ENCODE results near the gene ADAMTS12. TPM values are rescaled to one million over a fixed set of nuclear protein-coding genes. Genes with fewer than 3 reads are reported as not detected.
"Not testable (repeated sequence)": the region's sequence is repeated elsewhere in the genome, so short reads cannot be mapped to it uniquely, and the experiment has no call there.

The ADAMTS12 gene
- total RNA-seq, 1 donor: under 0.01 TPM

GRCh38 chr5:33549982-33550567 lies 341.7 kb downstream of the ADAMTS12 start:
- no peaks in the 10 kb centered on the region for H3K27me3 ChIP-seq (ENCODE audit: insufficient read depth, low read length)
- H3K4me3 ChIP-seq (ENCODE audit: low read length): no peak overlapping the region
- H3K4me1 ChIP-seq (ENCODE audit: insufficient read depth, low read length): no peaks in the 10 kb centered on the region
- no peaks in the 10 kb centered on the region for H3K9me3 ChIP-seq (ENCODE audit: low read depth, low read length)

- not testable (repeated sequence) for H3K27me3 ChIP-seq (ENCODE audit: insufficient read depth, low read length); H3K9me3 ChIP-seq (ENCODE audit: low read depth, low read length); H3K4me3 ChIP-seq (ENCODE audit: low read length); H3K4me1 ChIP-seq (ENCODE audit: insufficient read depth, low read length)
Measured at GRCh38 chr5:33539790-33540189, 352.0 kb downstream of the ADAMTS12 start.

GRCh38 chr5:33539212-33539611 lies 352.6 kb downstream of the ADAMTS12 start:
- Histone ChIP-seq H3K9me3 (ENCODE audit: low read depth, low read length) (no peaks in the 10 kb centered on the region), H3K27me3 (ENCODE audit: insufficient read depth, low read length) (no peaks in the 10 kb centered on the region), H3K4me3 (ENCODE audit: low read length) (no peak overlapping the region), H3K4me1 (ENCODE audit: insufficient read depth, low read length) (no peaks in the 10 kb centered on the region)

GRCh38 chr5:33538201-33538600 lies 353.6 kb downstream of the ADAMTS12 start:
- Histone ChIP-seq H3K27me3 (ENCODE audit: insufficient read depth, low read length) (no peaks in the 10 kb centered on the region), H3K4me3 (ENCODE audit: low read length) (no peak overlapping the region), H3K4me1 (ENCODE audit: insufficient read depth, low read length) (no peaks in the 10 kb centered on the region), H3K9me3 (ENCODE audit: low read depth, low read length) (no peaks in the 10 kb centered on the region)

DNA sequence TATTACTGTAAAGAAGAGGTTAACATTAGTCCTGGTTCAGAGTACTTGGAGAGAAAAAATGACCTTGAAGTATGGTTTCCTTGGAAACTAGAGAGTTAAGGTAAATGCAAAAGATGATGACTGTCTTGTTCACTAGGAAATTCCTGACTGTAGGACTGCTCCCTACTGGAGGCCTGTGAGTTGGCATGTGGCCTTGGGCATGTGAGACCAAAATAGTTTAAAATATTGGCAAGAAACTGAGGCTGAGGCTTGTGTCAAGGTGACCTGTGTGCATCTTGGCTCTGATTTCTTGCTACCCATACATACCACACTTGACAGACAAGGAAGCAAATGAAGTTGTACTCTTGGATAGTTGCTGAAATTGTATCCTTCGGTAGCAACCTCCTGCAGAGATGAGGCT lies 354.6 kb downstream of the ADAMTS12 start:
- Histone ChIP-seq H3K4me1 (ENCODE audit: insufficient read depth, low read length) (no peaks in the 10 kb centered on the region), H3K9me3 (ENCODE audit: low read depth, low read length) (no peaks in the 10 kb centered on the region), H3K4me3 (ENCODE audit: low read length) (no peak overlapping the region), H3K27me3 (ENCODE audit: insufficient read depth, low read length) (no peaks in the 10 kb centered on the region)

- Histone ChIP-seq H3K9me3 (ENCODE audit: low read depth, low read length) (no peaks in the 10 kb centered on the region), H3K27me3 (ENCODE audit: insufficient read depth, low read length) (no peaks in the 10 kb centered on the region), H3K4me3 (ENCODE audit: low read length) (no peak overlapping the region), H3K4me1 (ENCODE audit: insufficient read depth, low read length) (no peaks in the 10 kb centered on the region)
Measured at GRCh38 chr5:33536802-33537201, 355.0 kb downstream of the ADAMTS12 start.

DNA sequence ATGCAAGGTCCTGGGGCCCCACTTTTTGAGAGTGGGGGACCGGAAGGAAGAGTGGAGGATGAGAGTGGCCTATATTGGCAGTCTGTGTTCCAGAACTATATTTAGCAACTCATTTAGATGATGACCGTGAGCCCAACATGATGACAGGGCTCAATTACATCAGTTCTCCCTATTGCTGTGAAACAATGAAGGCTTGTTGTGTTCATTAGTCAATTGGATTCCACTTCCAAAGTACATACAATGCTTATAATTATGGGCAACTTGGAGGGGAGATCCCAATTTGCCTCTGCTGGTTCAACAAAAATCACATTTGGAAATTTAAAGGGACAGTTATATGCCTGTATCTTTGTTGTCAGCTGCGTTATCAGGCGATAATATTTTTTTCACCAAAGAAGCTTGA lies 360.0 kb downstream of the ADAMTS12 start:
- Histone ChIP-seq H3K27me3 (ENCODE audit: insufficient read depth, low read length) (no peaks in the 10 kb centered on the region), H3K4me3 (ENCODE audit: low read length) (no peak overlapping the region), H3K4me1 (ENCODE audit: insufficient read depth, low read length) (no peaks in the 10 kb centered on the region), H3K9me3 (ENCODE audit: low read depth, low read length) (no peaks in the 10 kb centered on the region)

- Histone ChIP-seq H3K4me1 (ENCODE audit: insufficient read depth, low read length) (no peaks in the 10 kb centered on the region), H3K27me3 (ENCODE audit: insufficient read depth, low read length) (no peaks in the 10 kb centered on the region), H3K4me3 (ENCODE audit: low read length) (no peak overlapping the region), H3K9me3 (ENCODE audit: low read depth, low read length) (no peaks in the 10 kb centered on the region)
Measured at GRCh38 chr5:33531037-33531298, 360.8 kb downstream of the ADAMTS12 start.

DNA sequence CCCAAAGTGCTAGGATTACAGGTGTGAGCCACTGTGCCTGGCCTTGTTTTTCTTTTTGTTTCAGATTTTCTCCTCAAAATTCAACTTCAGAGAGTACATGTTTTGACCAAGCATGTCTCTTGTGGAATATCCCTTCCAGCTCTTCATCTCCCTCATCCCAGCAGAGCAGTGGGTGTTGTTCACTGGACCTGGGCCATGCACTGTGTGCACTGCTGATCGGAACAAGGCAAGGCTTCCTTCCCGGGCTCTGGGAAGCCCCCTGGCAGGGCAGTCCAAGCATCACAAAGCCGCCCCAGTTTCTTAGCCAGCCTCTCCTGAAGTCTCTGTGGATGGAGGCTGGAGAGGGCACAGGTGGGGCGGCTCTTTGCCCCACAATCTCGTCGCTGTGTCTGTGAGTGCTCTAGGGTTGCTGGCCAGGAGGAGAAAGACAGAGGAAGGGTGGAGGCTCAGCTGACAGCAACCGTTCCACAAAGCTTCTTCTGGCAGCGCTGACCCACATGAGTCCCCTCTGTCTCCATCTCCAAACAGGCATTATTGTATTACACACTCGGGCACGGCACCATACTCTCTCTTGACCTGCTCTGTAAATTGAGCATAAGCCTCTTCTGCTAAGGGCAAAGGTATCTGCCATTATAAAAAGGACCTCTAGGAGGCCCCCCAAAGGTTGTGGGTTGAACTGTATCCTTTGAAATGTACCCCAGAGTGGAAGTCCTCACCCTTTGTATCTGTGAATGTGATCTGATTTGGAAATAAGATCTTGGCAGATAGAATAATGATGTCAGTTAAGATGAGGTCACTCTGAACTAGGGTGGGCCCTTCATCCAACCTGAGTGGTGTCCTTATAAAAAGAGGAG lies 361.4 kb downstream of the ADAMTS12 start:
- Histone ChIP-seq H3K27me3 (ENCODE audit: insufficient read depth, low read length) (no peaks in the 10 kb centered on the region), H3K4me1 (ENCODE audit: insufficient read depth, low read length) (no peaks in the 10 kb centered on the region), H3K4me3 (ENCODE audit: low read length) (no peak overlapping the region), H3K9me3 (ENCODE audit: low read depth, low read length) (no peaks in the 10 kb centered on the region)

DNA sequence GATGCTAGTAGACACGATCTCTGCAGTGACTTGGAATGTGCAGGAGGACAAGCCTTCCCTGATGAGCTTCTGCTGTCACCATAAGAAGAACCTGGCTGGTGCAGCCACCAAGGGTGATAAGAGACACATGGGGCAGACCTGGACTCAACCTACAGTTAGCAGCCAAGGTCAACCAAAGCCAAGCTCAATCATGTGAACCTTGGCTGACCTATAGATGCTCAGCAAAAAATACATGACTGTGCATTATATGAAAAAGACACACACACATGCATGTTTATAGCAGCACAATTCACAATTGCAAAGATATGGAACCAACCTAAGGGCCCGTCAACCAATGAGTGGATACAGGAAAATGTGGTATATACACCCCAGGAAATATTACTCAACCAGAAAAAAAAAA lies 364.1 kb downstream of the ADAMTS12 start:
- no peaks in the 10 kb centered on the region for H3K27me3 ChIP-seq (ENCODE audit: insufficient read depth, low read length)
- no peaks in the 10 kb centered on the region for H3K4me1 ChIP-seq (ENCODE audit: insufficient read depth, low read length)
- no peak overlapping the region for H3K4me3 ChIP-seq (ENCODE audit: low read length)
- H3K9me3 ChIP-seq (ENCODE audit: low read depth, low read length): no peaks in the 10 kb centered on the region

- H3K4me3 ChIP-seq (ENCODE audit: low read length): no peak overlapping the region
- no peaks in the 10 kb centered on the region for H3K4me1 ChIP-seq (ENCODE audit: insufficient read depth, low read length)
- no peaks in the 10 kb centered on the region for H3K9me3 ChIP-seq (ENCODE audit: low read depth, low read length)
- H3K27me3 ChIP-seq (ENCODE audit: insufficient read depth, low read length): no peaks in the 10 kb centered on the region
Measured at GRCh38 chr5:33526755-33527154, 365.0 kb downstream of the ADAMTS12 start.

GRCh38 chr5:33524476-33524875 lies 367.3 kb downstream of the ADAMTS12 start:
- Histone ChIP-seq H3K27me3 (ENCODE audit: insufficient read depth, low read length) (no peaks in the 10 kb centered on the region), H3K4me3 (ENCODE audit: low read length) (no peak overlapping the region), H3K4me1 (ENCODE audit: insufficient read depth, low read length) (no peaks in the 10 kb centered on the region), H3K9me3 (ENCODE audit: low read depth, low read length) (no peaks in the 10 kb centered on the region)

DNA sequence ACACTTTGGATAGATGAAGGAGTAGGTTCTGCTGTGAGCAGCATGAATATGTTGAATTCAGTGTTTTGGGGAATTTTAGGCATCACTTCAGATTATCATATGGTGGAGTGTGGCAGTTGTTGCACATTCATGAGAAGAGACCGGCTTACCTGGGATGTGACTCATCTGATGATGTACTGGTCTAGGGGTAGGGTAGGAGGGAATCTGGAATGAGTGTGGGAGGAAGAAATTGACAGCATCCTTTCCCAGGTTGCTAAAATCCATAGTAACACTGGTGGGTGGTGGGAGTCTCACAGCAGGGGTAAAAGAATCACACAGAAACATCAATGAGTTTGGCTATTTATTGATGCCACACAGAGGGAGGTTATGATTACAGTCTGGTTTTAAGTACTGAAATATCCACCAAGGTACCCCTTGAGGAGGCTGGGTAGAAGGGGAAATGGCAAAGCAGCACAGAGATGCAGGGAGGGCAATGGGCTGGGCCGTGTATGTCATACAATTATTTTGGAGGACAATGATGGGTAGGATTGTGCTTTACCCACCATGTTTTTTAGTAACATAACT lies 368.5 kb downstream of the ADAMTS12 start:
- no peaks in the 10 kb centered on the region for H3K4me1 ChIP-seq (ENCODE audit: insufficient read depth, low read length)
- no peaks in the 10 kb centered on the region for H3K27me3 ChIP-seq (ENCODE audit: insufficient read depth, low read length)
- no peaks in the 10 kb centered on the region for H3K9me3 ChIP-seq (ENCODE audit: low read depth, low read length)
- H3K4me3 ChIP-seq (ENCODE audit: low read length): no peak overlapping the region

DNA sequence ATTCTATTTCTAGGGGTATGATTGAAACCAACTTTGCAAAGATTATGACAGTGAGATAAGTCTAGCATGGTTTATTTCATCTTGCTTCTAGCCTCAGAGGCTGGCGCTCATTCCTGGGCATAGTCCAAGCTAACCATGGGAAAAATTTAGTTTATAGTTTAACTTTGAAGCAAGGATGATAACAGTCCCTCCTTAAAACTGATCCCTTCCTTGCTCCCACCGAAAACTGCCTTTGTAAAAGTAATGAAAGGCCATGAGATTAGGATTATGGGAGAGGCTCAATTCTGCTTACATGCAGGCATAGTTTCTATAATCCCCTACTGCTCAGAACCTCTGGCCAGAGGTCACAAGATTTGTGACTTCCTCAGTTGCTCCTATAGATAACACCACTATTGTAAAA lies 375.4 kb downstream of the ADAMTS12 start:
- Histone ChIP-seq H3K9me3 (ENCODE audit: low read depth, low read length) (no peaks in the 10 kb centered on the region), H3K4me3 (ENCODE audit: low read length) (no peak overlapping the region), H3K4me1 (ENCODE audit: insufficient read depth, low read length) (no peaks in the 10 kb centered on the region), H3K27me3 (ENCODE audit: insufficient read depth, low read length) (no peaks in the 10 kb centered on the region)

DNA sequence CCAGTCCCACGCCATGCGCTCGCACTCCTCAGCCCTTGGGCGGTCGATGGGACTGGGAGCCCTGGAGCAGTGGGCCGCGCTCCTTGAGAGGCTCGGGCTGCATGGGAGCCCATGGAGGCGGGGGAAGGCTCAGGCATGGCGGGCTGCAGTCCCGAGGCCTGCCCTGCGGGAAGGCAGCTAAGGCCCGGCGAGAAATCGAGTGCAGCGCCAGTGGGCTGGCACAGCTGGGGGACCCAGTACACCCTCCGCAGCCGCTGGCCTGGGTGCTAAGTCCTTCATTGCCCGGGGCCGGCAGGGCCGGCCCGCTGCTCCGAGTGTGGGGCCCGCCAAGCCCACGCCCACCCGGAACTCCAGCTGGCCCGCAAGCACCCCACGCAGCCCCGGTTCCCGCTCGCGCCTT lies 376.4 kb downstream of the ADAMTS12 start:
- not testable (repeated sequence) for H3K9me3 ChIP-seq (ENCODE audit: low read depth, low read length); H3K4me3 ChIP-seq (ENCODE audit: low read length); H3K27me3 ChIP-seq (ENCODE audit: insufficient read depth, low read length); H3K4me1 ChIP-seq (ENCODE audit: insufficient read depth, low read length)

Measured in mononuclear cell (primary cell).